HepG2 (cell line): ENCODE measurements around the gene HEXD. TPM values are rescaled to one million over a fixed set of nuclear protein-coding genes. Genes with fewer than 3 reads are reported as not detected.

Experiments used
- CTCF ChIP-seq: sonication (generic); formaldehyde crosslinking; IDR thresholded peaks from 2 replicates; pipeline ENCODE4 v1.5.0; 2020; ENCODE audit warnings: mild to moderate bottlenecking, missing genetic modification reagents, moderate library complexity
- HOMEZ ChIP-seq: IDR thresholded peaks from 2 replicates; pipeline ENCODE4 v1.6.1; 2016; ENCODE audit warnings: low read depth
- MXD1 ChIP-seq: sonication (generic); formaldehyde crosslinking; IDR thresholded peaks from 2 replicates; pipeline ENCODE4 v1.4.0; 2020; ENCODE audit warnings: mild to moderate bottlenecking, missing genetic modification reagents
- NFE2L1 ChIP-seq: sonication (generic); formaldehyde crosslinking; IDR thresholded peaks from 2 replicates; pipeline ENCODE4 v1.4.0; 2020; ENCODE audit warnings: missing genetic modification reagents, mild to moderate bottlenecking, borderline replicate concordance
- NFYC ChIP-seq: IDR thresholded peaks from 2 replicates; pipeline ENCODE4 v1.6.1; 2016; ENCODE audit warnings: missing genetic modification reagents, missing compliant biosample characterization
- RNF2 ChIP-seq: fragments of 450-650 bp; conservative IDR thresholded peaks from 2 replicates; pipeline ENCODE4 v1.6.1; 2016; ENCODE audit warnings: low read depth
- RNF219 ChIP-seq: sonication (generic); formaldehyde crosslinking; IDR thresholded peaks from 2 replicates; pipeline ENCODE4 v1.5.0; 2020; ENCODE audit warnings: mild to moderate bottlenecking, missing genetic modification reagents
- SP4 ChIP-seq: sonication (generic); formaldehyde crosslinking; IDR thresholded peaks from 2 replicates; pipeline ENCODE4 v1.8.1; 2023; ENCODE audit warnings: mild to moderate bottlenecking, missing genetic modification reagents
- THAP11 ChIP-seq: IDR thresholded peaks from 2 replicates; pipeline ENCODE4 v1.6.1; 2016; ENCODE audit warnings: missing biosample characterization, missing genetic modification reagents
- YEATS2 ChIP-seq: sonication (generic); formaldehyde crosslinking; IDR thresholded peaks from 2 replicates; pipeline ENCODE4 v1.4.0; 2020; ENCODE audit warnings: missing genetic modification reagents, borderline replicate concordance
- ZKSCAN5 ChIP-seq: sonication (generic); formaldehyde crosslinking; IDR thresholded peaks from 2 replicates; pipeline ENCODE4 v1.5.1; 2020; ENCODE audit warnings: mild to moderate bottlenecking, missing genetic modification reagents
- ZMYM2 ChIP-seq: sonication (generic); formaldehyde crosslinking; IDR thresholded peaks from 2 replicates; pipeline ENCODE4 v1.8.0; 2022; ENCODE audit warnings: mild to moderate bottlenecking, missing genetic modification reagents
- ZMYM4 ChIP-seq: sonication (generic); formaldehyde crosslinking; IDR thresholded peaks from 2 replicates; pipeline ENCODE4 v1.8.1; 2023; ENCODE audit warnings: mild to moderate bottlenecking, missing genetic modification reagents
- ZNF138 ChIP-seq: sonication (generic); formaldehyde crosslinking; IDR thresholded peaks from 2 replicates; pipeline ENCODE4 v1.5.0; 2020; ENCODE audit warnings: mild to moderate bottlenecking, low read depth, missing genetic modification reagents
- ZNF296 ChIP-seq: sonication (generic); formaldehyde crosslinking; conservative IDR thresholded peaks from 2 replicates; pipeline ENCODE4 v1.5.0; 2020; ENCODE audit warnings: mild to moderate bottlenecking, missing genetic modification reagents
- ZNF446 ChIP-seq: sonication (generic); formaldehyde crosslinking; IDR thresholded peaks from 2 replicates; pipeline ENCODE4 v1.5.0; 2020; ENCODE audit warnings: mild to moderate bottlenecking, missing genetic modification reagents
- ZNF589 ChIP-seq: sonication (generic); formaldehyde crosslinking; conservative IDR thresholded peaks from 2 replicates; pipeline ENCODE4 v1.8.0; 2022; ENCODE audit warnings: mild to moderate bottlenecking, moderate library complexity, missing genetic modification reagents
- ZNF598 ChIP-seq: sonication (generic); formaldehyde crosslinking; IDR thresholded peaks from 2 replicates; pipeline ENCODE4 v1.5.1; 2020; ENCODE audit warnings: mild to moderate bottlenecking, missing genetic modification reagents, borderline replicate concordance
- polyA plus RNA-seq, 8 experiments: library from polyadenylated mRNA; depleted of rRNA in 3 of 8; stranded (reverse) in 7 of 8; unstranded in 1 of 8; fragments of >200 nt; fragmentation: Illumina TruSeq in 4 of 8; extraction: Trizol in 4 of 8; gene quantifications; 2 replicates each; pipeline versions ENCODE4 v1.2.1 to v1.2.3, GENCODE V29; 2011 to 2016; ENCODE audit warnings: low read depth in 4 of 8, missing spikeins in 1 of 8, mixed read lengths in 1 of 8; ENCODE audit not compliant: insufficient read depth in 1 of 8
- total RNA-seq, 5 experiments: library from RNA; depleted of rRNA; stranded (reverse); fragments of >200 nt; fragmentation: Illumina TruSeq; extraction: Trizol; gene quantifications; 2 replicates each; pipeline ENCODE4 v1.2.3, GENCODE V29; 2016; ENCODE audit warnings: low read depth in 1 of 5
- TF ChIP-seq, protein P1 (sequence below): sonication (generic); formaldehyde crosslinking; IDR thresholded peaks from 2 replicates; pipeline ENCODE4 v1.5.0; 2020; ENCODE audit warnings: missing genetic modification reagents
- TF ChIP-seq, protein P2 (sequence below): IDR thresholded peaks from 2 replicates; pipeline ENCODE4 v1.6.1; 2016; ENCODE audit warnings: missing genetic modification reagents, missing compliant biosample characterization

The HEXD gene
- total and polyA plus RNA-seq, 2 of the 13 experiments (the other 11 are each of a cell fraction or from before 2014, with no cell fraction given): 22.3 to 41.8 TPM

DNA sequence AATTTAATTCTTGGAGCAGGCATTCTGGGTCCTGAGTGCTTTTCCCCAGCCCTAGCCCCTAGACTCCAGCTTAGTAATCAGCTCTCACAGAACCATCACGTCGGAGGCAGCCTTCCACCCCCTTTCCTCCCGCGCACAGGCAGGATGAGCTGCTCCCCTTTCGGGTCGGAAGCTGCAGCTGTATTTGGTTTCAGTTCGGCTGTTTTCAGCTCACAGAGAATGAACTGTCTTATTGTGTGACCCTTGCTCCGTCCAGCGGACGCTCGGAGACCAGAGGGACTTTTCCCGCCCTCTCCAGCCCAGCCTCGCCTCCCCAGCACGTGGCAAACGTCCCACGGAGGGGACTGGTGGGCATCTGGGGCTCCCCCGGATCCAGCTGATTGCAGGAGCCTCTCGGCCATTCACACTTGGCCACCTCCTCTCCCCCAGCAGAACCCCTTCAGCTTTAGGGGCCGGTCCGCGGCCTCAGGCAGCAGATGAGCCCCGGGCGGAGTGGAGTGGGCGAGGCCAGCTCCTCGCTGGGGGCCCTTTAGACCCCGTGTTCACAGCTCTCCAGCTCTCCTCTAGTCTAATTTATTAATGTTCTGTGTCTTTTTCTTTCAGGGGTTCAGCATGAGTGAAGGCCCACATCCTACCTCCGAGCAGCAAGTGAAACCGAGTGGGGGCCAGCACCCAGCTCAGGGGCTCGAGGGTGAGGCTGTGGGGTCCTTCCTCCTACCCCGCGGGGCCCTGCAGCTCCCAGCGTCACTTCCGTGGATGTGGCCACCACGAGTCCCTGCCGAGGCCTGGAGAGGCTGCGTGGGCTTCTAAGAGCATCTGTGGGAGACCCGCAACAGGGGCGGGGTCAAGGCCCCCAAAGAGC, 47.4 kb upstream of the HEXD start (continued):
- peak; percentile 81; the same call in 1 of the 2 replicates for TF ChIP-seq ZNF589 (CRISPR knock-in tag)
- peak; percentile 82 for TF ChIP-seq ZMYM4 (CRISPR knock-in tag)
- peak; percentile 50 for TF ChIP-seq CTCF (CRISPR knock-in tag)
- peak; percentile 63 for TF ChIP-seq THAP11 (CRISPR knock-in tag)
- TF ChIP-seq NFYC (CRISPR knock-in tag): peak; percentile 20; the same call in 1 of the 2 replicates
- TF ChIP-seq, protein P1, sequence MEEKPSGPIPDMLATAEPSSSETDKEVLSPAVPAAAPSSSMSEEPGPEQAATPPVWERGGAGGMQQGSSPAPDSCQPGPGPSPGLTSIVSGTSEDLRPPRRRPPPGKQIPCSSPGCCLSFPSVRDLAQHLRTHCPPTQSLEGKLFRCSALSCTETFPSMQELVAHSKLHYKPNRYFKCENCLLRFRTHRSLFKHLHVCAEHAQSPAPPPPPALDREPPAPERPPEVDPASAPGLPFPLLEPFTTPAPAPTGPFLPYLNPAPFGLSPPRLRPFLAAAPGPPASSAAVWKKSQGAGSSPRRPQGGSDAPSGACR: no peak
- TF ChIP-seq SP4 (CRISPR knock-in tag): peak; percentile 76
- no peak for TF ChIP-seq RNF219 (CRISPR knock-in tag)
- peak; percentile 78; the same call in 1 of the 2 replicates for TF ChIP-seq NFE2L1 (CRISPR knock-in tag)
- TF ChIP-seq ZMYM2 (CRISPR knock-in tag): peak; percentile 76
- TF ChIP-seq YEATS2: peak; percentile 49; the same call in 1 of the 2 replicates
- TF ChIP-seq ZKSCAN5: peak; percentile 60; the same call in 1 of the 2 replicates
- TF ChIP-seq, protein P2, sequence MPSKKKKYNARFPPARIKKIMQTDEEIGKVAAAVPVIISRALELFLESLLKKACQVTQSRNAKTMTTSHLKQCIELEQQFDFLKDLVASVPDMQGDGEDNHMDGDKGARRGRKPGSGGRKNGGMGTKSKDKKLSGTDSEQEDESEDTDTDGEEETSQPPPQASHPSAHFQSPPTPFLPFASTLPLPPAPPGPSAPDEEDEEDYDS (CRISPR knock-in tag): peak; percentile 19; the same call in 1 of the 2 replicates
- no peak for TF ChIP-seq HOMEZ (CRISPR knock-in tag)
- TF ChIP-seq ZNF598 (CRISPR knock-in tag): peak; percentile 28; the same call in 1 of the 2 replicates
- peak; percentile 83 for TF ChIP-seq MXD1 (CRISPR knock-in tag)
- TF ChIP-seq ZNF446: peak; percentile 79; the same call in 1 of the 2 replicates
- 0 out of 2 replicates have a peak, but pooled peaks have one; percentile 65 for TF ChIP-seq ZNF296 (CRISPR knock-in tag)
- TF ChIP-seq ZNF138 (CRISPR knock-in tag): peak; percentile 50; the same call in 1 of the 2 replicates
- TF ChIP-seq RNF2: peak; percentile 95
